Gastroesophageal sphincter (tissue), 3 donors: ENCODE data around the gene ANKRD36.
"Not testable (repeated sequence)": the region's sequence is repeated elsewhere in the genome, so short reads cannot be mapped to it uniquely, and the experiment has no call there.

ENCODE experiments used
- EP300 ChIP-seq: sonication (generic); formaldehyde crosslinking; IDR thresholded peaks from one replicate; pipeline ENCODE4 v1.6.1; 2017; ENCODE audit warnings: antibody characterized with exemption, mild to moderate bottlenecking
- POLR2A ChIP-seq, 2 donors: fragments of 450-650 bp; IDR thresholded peaks; one replicate each; pipeline ENCODE4 v1.6.1; 2017; ENCODE audit warnings: antibody characterized with exemption in 2 of 2, mild to moderate bottlenecking in 2 of 2, moderate library complexity in 1 of 2
- POLR2AphosphoS5 ChIP-seq: sonication (generic); formaldehyde crosslinking; IDR thresholded peaks from one replicate; pipeline ENCODE4 v1.6.1; 2017; ENCODE audit warnings: antibody characterized with exemption
- TF ChIP-seq, protein P1 (sequence below), 4 experiments: fragments of 200-600 bp in 2 of 4; fragments of 450-650 bp in 2 of 4; sonication (generic) in 1 of 4; IDR thresholded peaks; one replicate each; pipeline ENCODE4 v1.5.1; 2017 to 2019; ENCODE audit warnings: antibody characterized with exemption in 4 of 4, mild to moderate bottlenecking in 2 of 4, moderate library complexity in 2 of 4

DNA sequence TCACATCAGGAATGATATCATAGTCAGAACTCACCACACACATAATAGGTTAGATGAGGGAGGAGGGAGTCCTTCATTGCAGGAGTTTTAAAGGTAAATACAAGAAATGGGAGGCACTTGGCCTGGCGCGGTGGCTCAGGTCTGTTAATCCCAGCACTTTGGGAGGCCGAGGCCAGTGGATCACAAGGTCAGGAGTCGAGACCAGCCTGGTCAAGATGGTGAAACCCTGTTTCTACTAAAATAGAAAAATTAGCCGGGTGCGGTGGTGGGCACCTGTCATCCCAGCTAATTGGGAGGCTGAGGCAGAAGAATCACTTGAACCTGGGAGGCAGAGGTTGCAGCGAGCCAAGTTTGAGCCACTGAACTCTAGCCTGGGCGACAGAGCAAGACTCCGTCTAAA lies 1.7 kb upstream of the ANKRD36 start:
- TF ChIP-seq, protein P1, sequence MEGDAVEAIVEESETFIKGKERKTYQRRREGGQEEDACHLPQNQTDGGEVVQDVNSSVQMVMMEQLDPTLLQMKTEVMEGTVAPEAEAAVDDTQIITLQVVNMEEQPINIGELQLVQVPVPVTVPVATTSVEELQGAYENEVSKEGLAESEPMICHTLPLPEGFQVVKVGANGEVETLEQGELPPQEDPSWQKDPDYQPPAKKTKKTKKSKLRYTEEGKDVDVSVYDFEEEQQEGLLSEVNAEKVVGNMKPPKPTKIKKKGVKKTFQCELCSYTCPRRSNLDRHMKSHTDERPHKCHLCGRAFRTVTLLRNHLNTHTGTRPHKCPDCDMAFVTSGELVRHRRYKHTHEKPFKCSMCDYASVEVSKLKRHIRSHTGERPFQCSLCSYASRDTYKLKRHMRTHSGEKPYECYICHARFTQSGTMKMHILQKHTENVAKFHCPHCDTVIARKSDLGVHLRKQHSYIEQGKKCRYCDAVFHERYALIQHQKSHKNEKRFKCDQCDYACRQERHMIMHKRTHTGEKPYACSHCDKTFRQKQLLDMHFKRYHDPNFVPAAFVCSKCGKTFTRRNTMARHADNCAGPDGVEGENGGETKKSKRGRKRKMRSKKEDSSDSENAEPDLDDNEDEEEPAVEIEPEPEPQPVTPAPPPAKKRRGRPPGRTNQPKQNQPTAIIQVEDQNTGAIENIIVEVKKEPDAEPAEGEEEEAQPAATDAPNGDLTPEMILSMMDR (IDR thresholded peaks at IDR 0.05), result not testable (repeated sequence)
- not testable (repeated sequence) for TF ChIP-seq POLR2A (IDR thresholded peaks at IDR 0.05); POLR2AphosphoS5; EP300
